ENCODE results near the gene SACS.

DNA sequence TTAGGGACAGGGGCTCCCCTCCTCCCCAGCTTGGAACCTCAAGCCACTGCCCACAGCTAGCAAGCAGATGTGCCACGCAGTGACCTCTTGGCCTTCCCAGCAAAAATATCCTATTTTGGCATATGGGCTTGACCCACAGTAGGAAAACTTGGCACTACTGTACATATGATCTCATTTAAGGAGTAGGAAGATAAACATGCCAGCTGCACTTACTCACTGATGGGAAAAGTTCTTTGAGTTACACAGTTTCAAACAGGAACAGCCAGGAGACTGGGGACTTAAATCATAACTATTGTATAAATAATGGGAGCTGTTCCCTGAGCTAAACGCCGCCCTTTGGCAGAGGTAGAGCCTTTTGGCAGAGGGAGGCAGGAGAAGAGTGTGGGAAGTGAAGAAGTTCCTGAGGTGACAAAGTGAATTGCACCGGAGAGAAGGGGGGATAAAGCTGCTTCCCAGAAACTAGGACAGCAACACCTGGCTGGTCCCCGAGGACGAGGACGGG is 6.1 kb downstream of the SACS start:
- TF ChIP-seq EZH2 (IDR thresholded peaks at IDR 0.05; ENCODE audit: borderline replicate concordance, insufficient read depth, low read depth, low read length, poor library complexity, severe bottlenecking) (no peak), CTCF (IDR thresholded peaks at IDR 0.05) (no peak)
